Measurements from ENCODE around the gene RELA. TPM values are rescaled to one million over a fixed set of nuclear protein-coding genes. Genes with fewer than 3 reads are reported as not detected.
A peak's percentile ranks its signal among the peaks of the same experiment; 100 is the strongest.

RELA gene
- total and polyA plus RNA-seq, 2 donors (not counting 1 experiment from before 2014, with no cell fraction given) = 124 to 154 TPM

GRCh38 chr11:65620666-65621065 is 42.0 kb downstream of the RELA start:
- no peak for TF ChIP-seq CTCF (IDR thresholded peaks at IDR 0.05)
- TF ChIP-seq EZH2 (IDR thresholded peaks at IDR 0.05; ENCODE audit: borderline replicate concordance, insufficient read depth, low read depth, low read length, poor library complexity, severe bottlenecking) = no peak
- no peaks in the 10 kb centered on the region for H3K27me3 ChIP-seq (replicated peaks in 1 of 4; ENCODE audit: control extremely low read depth in 1 of 4, control insufficient read depth in 3 of 4, insufficient read depth in 4 of 4, low read length in 3 of 4)
- peaks cover 75% of the 10 kb centered on the region for H3K79me2 ChIP-seq (ENCODE audit: control insufficient read depth, insufficient read depth, low read length)
- no peaks in the 10 kb centered on the region for H3K27me3 Mint-ChIP-seq
- ATAC-seq (ENCODE audit: low read depth) (no peak), DNase-seq (no peak)
- H3K36me3 ChIP-seq (replicated peaks in 1 of 2; ENCODE audit: control extremely low read depth in 1 of 2, control insufficient read depth in 1 of 2, extremely low read depth in 1 of 2, insufficient read depth in 2 of 2, low read length in 1 of 2) = peaks cover 0 to 74% of the 10 kb centered on the region in 2 experiments
- 97% methylated on average over 19 of the region's 19 CpGs for WGBS (ENCODE audit: insufficient coverage)
- peaks cover 54% of the 10 kb centered on the region for H4K20me1 ChIP-seq (ENCODE audit: control insufficient read depth, insufficient read depth, low read length, poor library complexity, severe bottlenecking)
- no peak overlapping the region for H3K27ac Mint-ChIP-seq
- no peak overlapping the region for H2AFZ ChIP-seq (ENCODE audit: insufficient read depth, low read depth, low read length, poor library complexity, severe bottlenecking)
- intact Hi-C loops (cut with micrococcal nuclease) = no loop called here
- ChIA-PET POLR2A (no interaction called here), CTCF (interaction anchor here (2.3 kb wide), 1 partner anchor 91 kb away, joined by 7 read pairs; the partner anchor contains the start of gene KAT5)
- no peak overlapping the region for H3K4me3 Mint-ChIP-seq
- no peaks in the 10 kb centered on the region for H3K9me3 ChIP-seq (ENCODE audit: control extremely low read depth in 1 of 3, control insufficient read depth in 2 of 3, insufficient read depth in 1 of 3, low read length in 2 of 3)
- peaks cover 21% of the 10 kb centered on the region for H3K4me1 Mint-ChIP-seq
- no peak overlapping the region for H3K27ac ChIP-seq (ENCODE audit: low read length in 2 of 2)
- no peak overlapping the region for H3K9ac ChIP-seq (ENCODE audit: low read length)
- no peak overlapping the region for H3K4me2 ChIP-seq (replicated peaks; ENCODE audit: low read depth, low read length, poor library complexity, severe bottlenecking)
- no peaks in the 10 kb centered on the region for H3K9me3 Mint-ChIP-seq (ENCODE audit: insufficient read depth)
- peaks cover 9 to 14% of the 10 kb centered on the region in 2 donors for H3K4me1 ChIP-seq (ENCODE audit: control insufficient read depth in 2 of 2, insufficient read depth in 2 of 2, low read length in 2 of 2)
- H3K4me3 ChIP-seq (ENCODE audit: control extremely low read depth in 1 of 5, extremely low read depth in 1 of 5, insufficient read depth in 1 of 5, low read depth in 2 of 5, low read length in 4 of 5) = no peak overlapping the region

GRCh38 chr11:65619281-65619928 is 43.3 kb downstream of the RELA start:
- Mint-ChIP-seq H3K27ac (no peak overlapping the region), H3K4me3 (peak overlapping the region; percentile 29), H3K9me3 (ENCODE audit: insufficient read depth) (no peaks in the 10 kb centered on the region), H3K4me1 (peaks cover 24% of the 10 kb centered on the region), H3K27me3 (no peaks in the 10 kb centered on the region)
- H3K79me2 ChIP-seq (ENCODE audit: control insufficient read depth, insufficient read depth, low read length) = peaks cover 74% of the 10 kb centered on the region
- ATAC-seq (ENCODE audit: low read depth) (no peak), DNase-seq (no peak)
- intact Hi-C loops (cut with micrococcal nuclease) = loop anchor here (5.0 to 10.0 kb wide), 2 partner anchors 487 to 505 kb away; partner anchors contain the start of genes SYVN1, TM7SF2 and ZNHIT2
- no peaks in the 10 kb centered on the region for H3K9me3 ChIP-seq (ENCODE audit: control extremely low read depth in 1 of 3, control insufficient read depth in 2 of 3, insufficient read depth in 1 of 3, low read length in 2 of 3)
- peaks cover 0 to 63% of the 10 kb centered on the region in 2 experiments for H3K36me3 ChIP-seq (replicated peaks in 1 of 2; ENCODE audit: control extremely low read depth in 1 of 2, control insufficient read depth in 1 of 2, extremely low read depth in 1 of 2, insufficient read depth in 2 of 2, low read length in 1 of 2)
- 97% methylated on average over 29 of the region's 29 CpGs for WGBS (ENCODE audit: insufficient coverage)
- peaks cover 9 to 14% of the 10 kb centered on the region in 2 donors for H3K4me1 ChIP-seq (ENCODE audit: control insufficient read depth in 2 of 2, insufficient read depth in 2 of 2, low read length in 2 of 2)
- no peaks in the 10 kb centered on the region for H3K27me3 ChIP-seq (replicated peaks in 1 of 4; ENCODE audit: control extremely low read depth in 1 of 4, control insufficient read depth in 3 of 4, insufficient read depth in 4 of 4, low read length in 3 of 4)
- POLR2A ChIA-PET = no interaction called here
- H3K4me2 ChIP-seq (replicated peaks; ENCODE audit: low read depth, low read length, poor library complexity, severe bottlenecking) = no peak overlapping the region
- peaks cover 47% of the 10 kb centered on the region for H4K20me1 ChIP-seq (ENCODE audit: control insufficient read depth, insufficient read depth, low read length, poor library complexity, severe bottlenecking)
- H3K27ac ChIP-seq (ENCODE audit: low read length in 2 of 2) = no peak overlapping the region
- CTCF ChIA-PET = interaction anchor here (2.3 kb wide), 1 partner anchor 92 kb away, joined by 7 read pairs; the partner anchor contains the start of gene KAT5
- no peak overlapping the region for H3K9ac ChIP-seq (ENCODE audit: low read length)
- no peak overlapping the region for H2AFZ ChIP-seq (ENCODE audit: insufficient read depth, low read depth, low read length, poor library complexity, severe bottlenecking)
- H3K4me3 ChIP-seq (ENCODE audit: control extremely low read depth in 1 of 5, extremely low read depth in 1 of 5, insufficient read depth in 1 of 5, low read depth in 2 of 5, low read length in 4 of 5) = no peak overlapping the region
- TF ChIP-seq EZH2 (IDR thresholded peaks at IDR 0.05; ENCODE audit: borderline replicate concordance, insufficient read depth, low read depth, low read length, poor library complexity, severe bottlenecking) (no peak), CTCF (IDR thresholded peaks at IDR 0.05) (no peak)

Data from B cell (primary cell).